HK-2 (cell line): Measurements from ENCODE around the gene IGFL1.
"Not testable (repeated sequence)": the region's sequence is repeated elsewhere in the genome, so short reads cannot be mapped to it uniquely, and the experiment has no call there.

Source experiments
- DNase-seq: peaks from one replicate; pipeline ENCODE4 v3.0.0-alpha.2; 2018; ENCODE audit not compliant: unreplicated experiment

Gene IGFL1

DNA sequence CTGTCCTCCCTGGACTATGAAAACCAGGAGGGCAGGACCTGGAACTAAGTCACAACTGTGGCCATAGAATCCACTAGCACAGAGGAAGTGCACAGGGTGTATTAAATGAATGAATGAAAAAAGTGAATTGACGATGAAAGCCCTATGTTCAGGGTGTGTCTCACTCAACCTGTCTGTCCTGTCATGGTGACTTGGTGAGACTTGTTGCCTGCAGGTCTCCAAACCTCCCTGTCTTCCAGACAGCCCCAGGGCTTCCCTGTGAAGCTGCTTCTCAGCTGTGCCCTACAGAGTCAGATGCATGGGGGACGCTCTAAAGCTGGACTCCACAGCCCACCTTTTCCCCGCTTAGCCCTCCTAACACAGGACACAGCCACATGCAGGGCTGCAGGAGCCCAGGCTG, 4.8 kb upstream of the IGFL1 start:
- no peak for DNase-seq

DNA sequence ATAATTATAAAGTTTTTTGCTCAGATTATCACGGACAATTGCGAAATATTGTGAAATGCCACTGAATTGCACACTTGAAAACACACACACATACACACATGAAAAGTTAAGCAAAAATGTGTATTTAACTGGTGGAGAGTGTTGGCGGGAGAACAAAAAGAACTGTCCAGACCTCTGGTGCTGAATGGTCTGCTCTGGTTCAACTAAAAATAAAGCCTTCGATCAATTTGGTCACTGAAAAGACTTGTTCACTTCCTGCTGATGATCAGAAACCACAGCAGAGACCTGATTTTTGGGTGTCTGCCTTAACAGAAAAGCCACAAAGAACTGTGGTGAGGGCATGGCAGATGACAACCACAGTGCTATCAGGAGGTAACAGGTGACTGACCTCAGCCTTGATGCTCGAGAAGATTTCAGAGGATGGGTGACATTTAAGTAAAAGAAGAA, 4.0 kb upstream of the IGFL1 start:
- DNase-seq, result no peak

DNA sequence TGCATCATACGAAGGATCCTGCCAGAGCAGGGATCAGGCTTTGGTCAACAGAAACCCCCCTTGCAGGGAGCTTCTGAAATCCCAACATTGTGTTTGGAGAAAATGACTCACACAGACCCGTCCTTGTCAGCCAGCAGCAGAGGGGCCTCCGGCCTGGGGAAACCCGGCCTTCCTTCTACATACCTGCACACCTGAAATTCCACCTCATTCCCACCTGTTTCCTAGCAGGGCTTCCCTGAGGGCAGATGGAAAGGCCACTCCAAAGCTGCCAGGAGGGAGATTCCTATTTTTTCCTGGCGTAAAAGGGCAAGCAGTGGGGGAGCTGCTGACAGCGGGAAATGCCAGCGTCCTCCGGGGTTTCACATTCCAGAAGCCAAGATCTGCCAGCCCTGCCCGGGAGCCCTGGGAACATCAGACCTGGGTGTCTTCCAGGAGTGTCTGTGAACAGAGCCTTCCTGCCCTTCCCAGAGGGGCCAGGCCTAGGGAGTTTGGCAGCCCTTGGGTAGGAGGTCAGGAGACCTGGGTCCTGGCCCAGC, 3.0 kb upstream of the IGFL1 start:
- no peak for DNase-seq

- DNase-seq, result no peak
These were observed 2.5 kb downstream of the IGFL1 start for GRCh38 chr19:46232029-46232428.

- DNase-seq, result no peak
These were observed 2.9 kb downstream of the IGFL1 start for GRCh38 chr19:46232468-46232867.

- no peak for DNase-seq
These were observed 3.5 kb downstream of the IGFL1 start for GRCh38 chr19:46232938-46233621.

DNA sequence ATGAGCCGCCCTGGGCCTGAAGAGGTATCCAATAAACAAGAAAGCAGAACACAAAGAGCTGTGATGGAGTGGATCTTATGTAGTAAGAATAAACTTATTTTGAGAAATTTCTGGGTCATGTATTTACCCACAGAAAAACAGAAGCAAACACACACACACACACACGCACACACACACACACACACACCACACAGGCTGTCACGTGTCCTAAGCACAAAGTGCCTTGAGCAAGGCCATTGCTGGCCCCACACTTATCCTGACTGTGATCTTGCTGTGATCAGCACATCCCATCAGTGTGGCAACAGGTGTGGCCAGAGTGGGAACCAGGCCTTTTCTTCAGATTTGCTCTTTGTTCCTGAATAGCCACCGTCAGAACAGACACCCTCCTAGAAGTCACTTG, 4.3 kb downstream of the IGFL1 start:
- DNase-seq, result not testable (repeated sequence)

- DNase-seq, result not testable (repeated sequence)
These were observed 8.6 kb downstream of the IGFL1 start for GRCh38 chr19:46238141-46238540.

- no peak for DNase-seq
These were observed 9.9 kb downstream of the IGFL1 start for GRCh38 chr19:46239193-46240024.

GRCh38 chr19:46240693-46241092, 11.2 kb downstream of the IGFL1 start:
- no peak for DNase-seq

DNA sequence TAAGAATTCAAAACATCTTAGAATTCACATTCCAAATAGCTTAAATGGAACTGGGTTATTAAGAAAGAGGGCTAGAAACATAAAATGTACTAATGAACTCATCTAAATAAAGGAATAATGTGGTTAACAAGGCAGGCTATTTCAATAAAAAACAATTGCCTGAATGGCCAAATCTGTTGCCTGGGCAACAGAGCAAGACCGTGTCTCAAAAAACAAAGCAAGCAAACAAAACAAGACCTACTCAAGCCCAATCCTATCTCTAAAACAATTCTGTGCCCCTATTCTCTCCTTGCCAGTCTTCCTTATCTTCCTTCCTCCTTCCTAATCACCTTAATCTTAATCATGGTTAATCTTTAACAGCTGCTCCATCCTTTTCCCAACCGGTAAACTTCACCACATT, 12.1 kb downstream of the IGFL1 start:
- no peak for DNase-seq

GRCh38 chr19:46243081-46243654, 13.6 kb downstream of the IGFL1 start:
- not testable (repeated sequence) for DNase-seq

- no peak for DNase-seq
These were observed 20.7 kb downstream of the IGFL1 start for GRCh38 chr19:46250076-46250735.

GRCh38 chr19:46251416-46251815, 21.9 kb downstream of the IGFL1 start:
- no peak for DNase-seq

GRCh38 chr19:46254776-46255175, 25.2 kb downstream of the IGFL1 start:
- no peak for DNase-seq

DNA sequence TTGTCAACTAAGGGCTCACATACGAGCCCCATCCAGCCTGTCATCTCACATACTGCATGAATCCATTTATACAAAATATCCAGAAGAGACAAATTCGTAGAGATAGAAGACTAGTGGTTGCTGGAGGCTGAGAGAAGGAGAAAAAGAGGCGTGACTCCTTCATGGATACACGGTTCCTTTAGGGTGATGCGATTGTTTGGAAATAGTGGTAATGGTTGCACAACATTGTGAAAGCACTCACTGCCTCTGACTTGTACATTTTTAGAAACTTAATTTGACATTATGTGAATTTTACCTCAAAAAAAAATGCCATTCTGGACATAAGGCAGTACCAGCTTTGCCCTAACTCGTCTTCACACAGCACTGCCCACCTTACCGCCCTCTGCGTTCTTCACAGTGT, 27.3 kb downstream of the IGFL1 start:
- DNase-seq, result no peak

DNA sequence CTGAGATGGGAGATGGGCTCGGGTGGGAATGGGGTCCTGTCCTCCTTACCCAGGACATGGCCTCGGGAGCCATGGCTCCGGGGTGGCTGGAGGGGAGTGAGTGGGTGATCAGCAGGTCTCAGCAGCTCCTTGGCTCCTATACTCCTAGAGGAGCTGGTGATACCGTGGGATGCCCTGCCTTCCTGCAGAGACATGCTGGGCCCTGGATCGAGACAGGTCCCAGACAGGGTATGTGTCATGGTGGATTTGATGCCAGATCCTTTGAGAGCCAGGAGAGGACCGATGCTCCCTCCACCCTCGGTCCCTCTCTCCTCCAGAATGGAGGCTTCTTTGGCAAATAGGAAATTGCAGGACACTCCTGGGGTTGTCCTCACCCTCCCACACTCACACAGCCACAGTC, 32.0 kb downstream of the IGFL1 start:
- DNase-seq, result not testable (repeated sequence)

- DNase-seq, result peak; percentile 58
These were observed 33.2 kb downstream of the IGFL1 start for GRCh38 chr19:46262684-46263296.

- DNase-seq, result not testable (repeated sequence)
These were observed 35.3 kb downstream of the IGFL1 start for GRCh38 chr19:46264801-46265200.

DNA sequence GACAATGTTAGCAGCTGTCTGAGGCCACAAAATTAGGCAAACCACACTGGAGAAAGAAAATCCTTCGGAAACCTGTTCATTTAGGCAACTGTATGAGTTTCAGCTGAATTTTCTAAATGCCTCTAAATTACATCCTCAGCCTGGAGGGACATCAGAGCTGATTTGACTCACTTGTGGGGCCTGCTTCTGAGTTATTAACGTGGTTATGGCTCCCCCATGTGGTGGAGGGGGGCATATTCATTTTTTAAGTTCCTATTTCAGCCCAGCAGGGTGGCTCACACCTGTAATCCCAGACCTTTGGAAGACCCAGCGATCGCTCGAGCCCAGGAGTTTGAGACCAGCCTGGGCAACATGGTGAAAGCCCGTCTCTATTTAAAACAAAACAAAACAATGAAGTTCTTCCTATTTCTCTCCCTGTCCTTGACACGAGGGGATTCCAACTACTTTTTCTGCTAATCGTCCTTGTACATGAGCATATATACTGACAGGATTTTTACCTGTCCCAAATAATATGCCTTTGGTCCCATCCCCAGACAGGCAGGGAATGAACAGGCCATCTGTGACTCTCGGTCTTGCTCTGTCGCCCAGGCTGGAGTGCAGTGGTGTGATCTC, 35.8 kb downstream of the IGFL1 start:
- DNase-seq, result peak; percentile 79

GRCh38 chr19:46269101-46269500, 39.6 kb downstream of the IGFL1 start:
- no peak for DNase-seq
